Activated naive CD4-positive, alpha-beta T cell treated with anti-CD3 and anti-CD28 coated beads for 36 hours (primary cell): ENCODE data around the gene KSR2. TPM values are rescaled to one million over a fixed set of nuclear protein-coding genes. Genes with fewer than 3 reads are reported as not detected.
"Not testable (repeated sequence)": the region's sequence is repeated elsewhere in the genome, so short reads cannot be mapped to it uniquely, and the experiment has no call there.

Experiments
- CTCF ChIA-PET: fragments of 350-600 bp; sonication (Branson Sonifier 250); formaldehyde crosslinking; loops from one replicate; lab custom pipeline; 2021; ENCODE audit warnings: antibody characterized with exemption; lab: Charles Lee
- DNase-seq: peaks from one replicate; pipeline ENCODE4 v3.0.0-alpha.2; 2020
- H3K27ac Mint-ChIP-seq: one replicate; pipeline ENCODE4 v1.8.0; 2021; ENCODE audit warnings: mild to moderate bottlenecking, mixed read lengths
- H3K27me3 Mint-ChIP-seq: one replicate; pipeline ENCODE4 v1.8.0; 2021; ENCODE audit warnings: low read depth, mixed read lengths
- H3K36me3 Mint-ChIP-seq: one replicate; pipeline ENCODE4 v1.8.0; 2021; ENCODE audit warnings: low read depth, mixed read lengths
- H3K4me1 Mint-ChIP-seq: one replicate; pipeline ENCODE4 v1.8.0; 2021; ENCODE audit warnings: low read depth, mixed read lengths
- H3K4me3 Mint-ChIP-seq: one replicate; pipeline ENCODE4 v1.8.0; 2021; ENCODE audit warnings: mild to moderate bottlenecking, moderate library complexity, mixed read lengths
- H3K9me3 Mint-ChIP-seq: one replicate; pipeline ENCODE4 v1.8.0; 2021; ENCODE audit warnings: mixed read lengths
- intact Hi-C: fragments of 100-400 bp; cut with micrococcal nuclease; formaldehyde crosslinking; loops from one replicate; pipeline ENCODE4 v1.15.1; 2023
- total RNA-seq, 2 experiments: library from RNA; stranded (reverse); gene quantifications; one replicate each; pipeline ENCODE4 v1.2.3, GENCODE V29; 2021

KSR2 gene
- total RNA-seq, 2 experiments from 2014 or later, result 0.05 TPM; not detected in 1

GRCh38 chr12:117761528-117762100 is 207.2 kb downstream of the KSR2 start:
- no peak for DNase-seq
- Mint-ChIP-seq H3K36me3 (no peaks in the 10 kb centered on the region), H3K4me3 (no peak overlapping the region), H3K27me3 (peaks cover 5% of the 10 kb centered on the region), H3K4me1 (no peaks in the 10 kb centered on the region), H3K27ac (no peak overlapping the region), H3K9me3 (peaks cover 8% of the 10 kb centered on the region)
- intact Hi-C loops, result no loop called here
- CTCF ChIA-PET, result no interaction called here

GRCh38 chr12:117760990-117761389 is 207.8 kb downstream of the KSR2 start:
- no peak overlapping the region for H3K4me3 Mint-ChIP-seq
- H3K27ac Mint-ChIP-seq, result no peak overlapping the region
- H3K4me1 Mint-ChIP-seq, result no peaks in the 10 kb centered on the region
- CTCF ChIA-PET, result no interaction called here
- peaks cover 3% of the 10 kb centered on the region for H3K9me3 Mint-ChIP-seq
- H3K27me3 Mint-ChIP-seq, result peaks cover 3% of the 10 kb centered on the region
- no peak for DNase-seq
- no peaks in the 10 kb centered on the region for H3K36me3 Mint-ChIP-seq
- intact Hi-C loops, result no loop called here

- CTCF ChIA-PET, result no interaction called here
- intact Hi-C loops, result no loop called here
- DNase-seq, result no peak
- Mint-ChIP-seq H3K9me3 (peaks cover 5% of the 10 kb centered on the region), H3K27ac (no peak overlapping the region), H3K4me1 (no peaks in the 10 kb centered on the region), H3K4me3 (no peak overlapping the region), H3K36me3 (no peaks in the 10 kb centered on the region), H3K27me3 (peaks cover 2% of the 10 kb centered on the region)
Measured at GRCh38 chr12:117750657-117751056, 218.1 kb downstream of the KSR2 start.

GRCh38 chr12:117749431-117749830 is 219.4 kb downstream of the KSR2 start:
- H3K4me3 Mint-ChIP-seq, result no peak overlapping the region
- no peaks in the 10 kb centered on the region for H3K36me3 Mint-ChIP-seq
- intact Hi-C loops, result no loop called here
- no peak for DNase-seq
- no peak overlapping the region for H3K27ac Mint-ChIP-seq
- CTCF ChIA-PET, result interaction anchor here (1.0 kb wide), 1 partner anchor 107 kb away, joined by 3 read pairs; no protein-coding TSS in a partner anchor
- peaks cover 4% of the 10 kb centered on the region for H3K27me3 Mint-ChIP-seq
- H3K4me1 Mint-ChIP-seq, result no peaks in the 10 kb centered on the region
- peaks cover 5% of the 10 kb centered on the region for H3K9me3 Mint-ChIP-seq

- H3K4me1 Mint-ChIP-seq, H3K27me3 Mint-ChIP-seq, H3K9me3 Mint-ChIP-seq, DNase-seq, H3K36me3 Mint-ChIP-seq, CTCF ChIA-PET, H3K27ac Mint-ChIP-seq, intact Hi-C loops, H3K4me3 Mint-ChIP-seq: not testable (repeated sequence)
Measured at GRCh38 chr12:117746358-117746757, 222.4 kb downstream of the KSR2 start.

- peaks cover 2% of the 10 kb centered on the region for H3K27me3 Mint-ChIP-seq
- no peak overlapping the region for H3K4me3 Mint-ChIP-seq
- intact Hi-C loops, result no loop called here
- no peak overlapping the region for H3K27ac Mint-ChIP-seq
- peaks cover 1% of the 10 kb centered on the region for H3K9me3 Mint-ChIP-seq
- DNase-seq, result no peak
- H3K4me1 Mint-ChIP-seq, result no peaks in the 10 kb centered on the region
- no peaks in the 10 kb centered on the region for H3K36me3 Mint-ChIP-seq
- CTCF ChIA-PET, result no interaction called here
Measured at GRCh38 chr12:117744418-117744817, 224.4 kb downstream of the KSR2 start.

- Mint-ChIP-seq H3K4me3 (no peak overlapping the region), H3K27me3 (peaks cover 2% of the 10 kb centered on the region)
- CTCF ChIA-PET, result no interaction called here
Measured at GRCh38 chr12:117743761-117744160, 225.0 kb downstream of the KSR2 start.

GRCh38 chr12:117742721-117743120 is 226.1 kb downstream of the KSR2 start:
- no peaks in the 10 kb centered on the region for H3K36me3 Mint-ChIP-seq
- H3K27me3 Mint-ChIP-seq, result peaks cover 2% of the 10 kb centered on the region
- intact Hi-C loops, result no loop called here
- H3K4me3 Mint-ChIP-seq, result no peak overlapping the region
- no peak overlapping the region for H3K27ac Mint-ChIP-seq
- CTCF ChIA-PET, result no interaction called here
- H3K9me3 Mint-ChIP-seq, result peaks cover 1% of the 10 kb centered on the region
- DNase-seq, result no peak
- no peaks in the 10 kb centered on the region for H3K4me1 Mint-ChIP-seq

More at GRCh38 chr12:117743761-117744160, 225.0 kb downstream of the KSR2 start:
- Mint-ChIP-seq H3K4me1 (no peaks in the 10 kb centered on the region), H3K27ac (no peak overlapping the region), H3K9me3 (peaks cover 1% of the 10 kb centered on the region), H3K36me3 (no peaks in the 10 kb centered on the region)
- intact Hi-C loops, result no loop called here
- no peak for DNase-seq

GRCh38 chr12:117738233-117738632 is 230.6 kb downstream of the KSR2 start:
- CTCF ChIA-PET, result no interaction called here
- H3K27ac Mint-ChIP-seq, result no peak overlapping the region
- intact Hi-C loops, result no loop called here
- no peaks in the 10 kb centered on the region for H3K27me3 Mint-ChIP-seq
- no peak overlapping the region for H3K4me3 Mint-ChIP-seq
- H3K36me3 Mint-ChIP-seq, result no peaks in the 10 kb centered on the region
- no peaks in the 10 kb centered on the region for H3K9me3 Mint-ChIP-seq
- DNase-seq, result no peak
- H3K4me1 Mint-ChIP-seq, result no peaks in the 10 kb centered on the region

- intact Hi-C loops, result no loop called here
- no peak for DNase-seq
- no peaks in the 10 kb centered on the region for H3K4me1 Mint-ChIP-seq
- CTCF ChIA-PET, result no interaction called here
- H3K27me3 Mint-ChIP-seq, result no peaks in the 10 kb centered on the region
- no peaks in the 10 kb centered on the region for H3K36me3 Mint-ChIP-seq
- no peak overlapping the region for H3K4me3 Mint-ChIP-seq
- H3K27ac Mint-ChIP-seq, result no peak overlapping the region
- H3K9me3 Mint-ChIP-seq, result peaks cover 2% of the 10 kb centered on the region
Measured at GRCh38 chr12:117733549-117733805, 235.3 kb downstream of the KSR2 start.

GRCh38 chr12:117732761-117733548 is 235.8 kb downstream of the KSR2 start:
- Mint-ChIP-seq H3K9me3 (peaks cover 2% of the 10 kb centered on the region), H3K27ac (no peak overlapping the region), H3K27me3 (no peaks in the 10 kb centered on the region), H3K36me3 (no peaks in the 10 kb centered on the region), H3K4me1 (no peaks in the 10 kb centered on the region), H3K4me3 (no peak overlapping the region)
- CTCF ChIA-PET, result no interaction called here
- intact Hi-C loops, result no loop called here
- no peak for DNase-seq

- intact Hi-C loops, H3K36me3 Mint-ChIP-seq, H3K4me3 Mint-ChIP-seq, H3K4me1 Mint-ChIP-seq, H3K9me3 Mint-ChIP-seq, DNase-seq, CTCF ChIA-PET, H3K27ac Mint-ChIP-seq, H3K27me3 Mint-ChIP-seq: not testable (repeated sequence)
Measured at GRCh38 chr12:117731131-117731530, 237.7 kb downstream of the KSR2 start.

- intact Hi-C loops, result no loop called here
- Mint-ChIP-seq H3K27ac (no peak overlapping the region), H3K36me3 (no peaks in the 10 kb centered on the region), H3K4me1 (no peaks in the 10 kb centered on the region), H3K4me3 (no peak overlapping the region), H3K27me3 (no peaks in the 10 kb centered on the region), H3K9me3 (peaks cover 2% of the 10 kb centered on the region)
- CTCF ChIA-PET, result interaction anchor here (0.6 kb wide), 1 partner anchor 14 kb away, joined by 3 read pairs; no protein-coding TSS in a partner anchor
- DNase-seq, result no peak
Measured at GRCh38 chr12:117727301-117727700, 241.5 kb downstream of the KSR2 start.
